Trophoblast cell (in vitro differentiated cells and primary cell): Measurements from ENCODE around the gene HS6ST2.

ENCODE experiments used
- DNase-seq, 2 donors: peaks; one replicate each; pipeline ENCODE4 v3.0.0-alpha.2; 2016
- H2AFZ ChIP-seq: 2 replicates; pipeline ENCODE4 v1.6.1; 2013; ENCODE audit warnings: low read length, moderate library complexity, mild to moderate bottlenecking; ENCODE audit not compliant: insufficient read depth, poor library complexity
- H2AK5ac ChIP-seq: 2 replicates; pipeline ENCODE4 v1.6.1; 2013; ENCODE audit warnings: mild to moderate bottlenecking, low read length
- H2BK120ac ChIP-seq: 2 replicates; pipeline ENCODE4 v1.6.1; 2013; ENCODE audit warnings: low read length, mild to moderate bottlenecking, moderate library complexity; ENCODE audit not compliant: insufficient read depth, poor library complexity
- H2BK12ac ChIP-seq: 2 replicates; pipeline ENCODE4 v1.6.1; 2013; ENCODE audit warnings: mild to moderate bottlenecking, low read length, moderate library complexity
- H2BK5ac ChIP-seq: 2 replicates; pipeline ENCODE4 v1.6.1; 2013; ENCODE audit warnings: low read length, low read depth, moderate library complexity, mild to moderate bottlenecking; ENCODE audit not compliant: poor library complexity
- H3K14ac ChIP-seq: 2 replicates; pipeline ENCODE4 v1.6.1; 2013; ENCODE audit warnings: mild to moderate bottlenecking, low read length
- H3K18ac ChIP-seq: 2 replicates; pipeline ENCODE4 v1.6.1; 2013; ENCODE audit warnings: mild to moderate bottlenecking, low read length
- H3K23ac ChIP-seq: 2 replicates; pipeline ENCODE4 v1.6.1; 2013; ENCODE audit warnings: low read length
- H3K27ac ChIP-seq: 2 replicates; pipeline ENCODE4 v1.5.1; 2013; ENCODE audit warnings: low read depth, mild to moderate bottlenecking, inconsistent platforms, low read length, moderate library complexity
- H3K27me3 ChIP-seq: 2 replicates; pipeline ENCODE4 v1.6.1; 2013; ENCODE audit warnings: inconsistent platforms, mild to moderate bottlenecking, low read length, moderate library complexity; ENCODE audit not compliant: insufficient read depth
- H3K36me3 ChIP-seq, 2 experiments: 1 replicate in 1 of 2; 2 replicates in 1 of 2; pipeline ENCODE4 v1.6.1; 2013; ENCODE audit warnings: low read length in 2 of 2, mild to moderate bottlenecking in 2 of 2, moderate library complexity in 1 of 2; ENCODE audit not compliant: insufficient read depth in 2 of 2, control insufficient read depth in 1 of 2
- H3K4ac ChIP-seq: 2 replicates; pipeline ENCODE4 v1.6.1; 2013; ENCODE audit warnings: low read depth, mild to moderate bottlenecking, low read length, moderate library complexity
- H3K4me1 ChIP-seq, 2 experiments: 1 replicate in 1 of 2; 2 replicates in 1 of 2; pipeline ENCODE4 v1.6.1; 2013; ENCODE audit warnings: low read length in 2 of 2, mild to moderate bottlenecking in 2 of 2, moderate library complexity in 1 of 2; ENCODE audit not compliant: insufficient read depth in 2 of 2, control insufficient read depth in 1 of 2
- H3K4me2 ChIP-seq: 2 replicates; pipeline ENCODE4 v1.6.1; 2013; ENCODE audit warnings: inconsistent platforms, mild to moderate bottlenecking, low read length, moderate library complexity
- H3K4me3 ChIP-seq: 2 replicates; pipeline ENCODE4 v1.5.1; 2013; ENCODE audit warnings: mild to moderate bottlenecking, low read depth, low read length, inconsistent platforms
- H3K79me1 ChIP-seq: one replicate; pipeline ENCODE4 v1.6.1; 2013; ENCODE audit warnings: low read length
- H3K79me2 ChIP-seq: 2 replicates; pipeline ENCODE4 v1.6.1; 2013; ENCODE audit warnings: low read length, mild to moderate bottlenecking; ENCODE audit not compliant: control insufficient read depth, insufficient read depth, poor library complexity
- H3K9ac ChIP-seq: 2 replicates; pipeline ENCODE4 v1.6.1; 2013; ENCODE audit warnings: mild to moderate bottlenecking, low read length
- H3K9me3 ChIP-seq: 2 replicates; pipeline ENCODE4 v1.6.1; 2013; ENCODE audit warnings: low read depth, mild to moderate bottlenecking, control low read depth, inconsistent platforms, low read length; ENCODE audit not compliant: insufficient read depth
- H4K12ac ChIP-seq: 2 replicates; pipeline ENCODE4 v1.6.1; 2013; ENCODE audit warnings: low read depth, mild to moderate bottlenecking, low read length, moderate library complexity
- H4K8ac ChIP-seq: 2 replicates; pipeline ENCODE4 v1.6.1; 2013; ENCODE audit warnings: low read depth, mild to moderate bottlenecking, low read length, moderate library complexity
- H4K91ac ChIP-seq: one replicate; pipeline ENCODE4 v1.6.1; 2013; ENCODE audit warnings: low read depth, mild to moderate bottlenecking, low read length, moderate library complexity
- WGBS: extraction: QIAGEN DNeasy Blood & Tissue Kit; methylation state at CpG from one replicate; pipeline ENCODE4 v1.1.7; 2013; ENCODE audit warnings: missing lambda C conversion rate; ENCODE audit not compliant: insufficient read length, insufficient coverage; ENCODE audit errors: extremely low coverage; 5-methylcytosine and 5-hydroxymethylcytosine counted together

The HS6ST2 gene

DNA sequence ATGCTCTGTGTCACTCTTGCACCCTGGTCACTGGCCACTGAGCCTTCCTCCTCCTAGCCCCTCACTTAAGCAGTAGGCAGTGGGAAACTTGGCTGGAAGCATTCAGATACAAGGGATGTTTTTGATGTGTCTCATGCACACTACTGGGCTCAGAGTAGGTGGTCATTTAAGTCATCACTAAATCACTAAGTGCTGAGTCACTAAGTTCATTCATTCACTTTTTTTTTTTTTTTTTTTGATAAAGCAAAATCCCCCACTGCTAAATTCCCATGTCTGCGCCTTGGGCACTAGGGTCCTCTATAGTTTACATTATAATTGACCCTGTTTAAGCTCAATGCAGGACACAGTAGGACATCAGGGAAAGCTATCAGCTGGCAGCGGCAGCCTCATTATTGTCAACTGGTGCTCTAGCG is 287.2 kb downstream of the HS6ST2 start:
- H2BK5ac ChIP-seq: no peak overlapping the region
- no peak overlapping the region for H2BK120ac ChIP-seq
- whole genome bisulfite sequencing: no CpG with 5 or more reads among the region's 3 CpGs
- no peak overlapping the region for H3K18ac ChIP-seq
- no peak overlapping the region for H4K8ac ChIP-seq
- peaks cover 2 to 3% of the 10 kb centered on the region in 2 experiments for H3K4me1 ChIP-seq
- no peaks in the 10 kb centered on the region for H3K36me3 ChIP-seq
- no peaks in the 10 kb centered on the region for H3K27me3 ChIP-seq
- no peaks in the 10 kb centered on the region for H3K79me2 ChIP-seq
- H4K91ac ChIP-seq: no peak overlapping the region
- no peak overlapping the region for H3K4ac ChIP-seq
- no peak overlapping the region for H3K27ac ChIP-seq
- no peaks in the 10 kb centered on the region for H3K79me1 ChIP-seq
- no peak overlapping the region for H4K12ac ChIP-seq
- H2AFZ ChIP-seq: no peak overlapping the region
- H3K4me2 ChIP-seq: no peak overlapping the region
- no peak for DNase-seq
- no peak overlapping the region for H3K23ac ChIP-seq
- H3K9me3 ChIP-seq: no peaks in the 10 kb centered on the region
- no peak overlapping the region for H2BK12ac ChIP-seq
- H3K4me3 ChIP-seq: no peak overlapping the region
- no peak overlapping the region for H3K9ac ChIP-seq
- no peak overlapping the region for H2AK5ac ChIP-seq
- no peak overlapping the region for H3K14ac ChIP-seq

- Histone ChIP-seq H4K91ac (no peak overlapping the region), H3K27me3 (no peaks in the 10 kb centered on the region), H3K4me1 (peaks cover 2 to 3% of the 10 kb centered on the region in 2 experiments), H3K79me1 (no peaks in the 10 kb centered on the region), H3K18ac (no peak overlapping the region), H3K14ac (no peak overlapping the region), H3K4me3 (no peak overlapping the region), H3K9ac (no peak overlapping the region), H2AK5ac (no peak overlapping the region), H2BK12ac (no peak overlapping the region), H2BK5ac (no peak overlapping the region), H2AFZ (no peak overlapping the region), H3K27ac (no peak overlapping the region), H3K9me3 (no peaks in the 10 kb centered on the region), H4K8ac (no peak overlapping the region), H3K79me2 (no peaks in the 10 kb centered on the region), H2BK120ac (no peak overlapping the region), H3K4ac (no peak overlapping the region), H3K23ac (no peak overlapping the region), H3K36me3 (no peaks in the 10 kb centered on the region), H3K4me2 (no peak overlapping the region), H4K12ac (no peak overlapping the region)
- WGBS: no CpG with 5 or more reads among the region's 4 CpGs
- DNase-seq: no peak
Observed at GRCh38 chrX:132669142-132669541, 289.3 kb downstream of the HS6ST2 start.

DNA sequence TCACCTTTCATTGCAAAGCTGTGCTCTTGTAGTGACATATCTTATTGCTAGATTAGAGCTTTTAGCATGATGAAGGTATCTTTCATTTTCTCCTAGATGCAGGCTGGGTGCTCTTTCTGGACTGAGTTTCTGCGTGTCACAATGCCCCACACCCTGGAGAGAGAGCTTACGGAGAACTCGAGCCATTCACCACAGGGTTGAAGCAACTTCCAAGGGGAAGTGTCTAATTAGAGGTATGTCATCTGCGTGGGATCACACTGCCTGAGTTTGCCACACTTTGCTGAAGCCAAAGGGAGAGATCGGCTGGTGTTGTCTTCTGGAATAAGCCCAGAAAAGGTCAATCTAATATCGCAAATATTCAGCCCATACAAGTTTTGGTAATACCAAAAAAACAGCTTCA is 290.3 kb downstream of the HS6ST2 start:
- H3K9me3 ChIP-seq: no peaks in the 10 kb centered on the region
- no peak overlapping the region for H3K4me2 ChIP-seq
- no peak overlapping the region for H2BK12ac ChIP-seq
- no peaks in the 10 kb centered on the region for H3K79me2 ChIP-seq
- H3K23ac ChIP-seq: no peak overlapping the region
- no peak overlapping the region for H3K4ac ChIP-seq
- H4K8ac ChIP-seq: no peak overlapping the region
- no peak overlapping the region for H3K9ac ChIP-seq
- no peak overlapping the region for H2AFZ ChIP-seq
- no peak overlapping the region for H3K4me3 ChIP-seq
- no peaks in the 10 kb centered on the region for H3K27me3 ChIP-seq
- no peak overlapping the region for H3K27ac ChIP-seq
- no peak overlapping the region for H2AK5ac ChIP-seq
- no peaks in the 10 kb centered on the region for H3K36me3 ChIP-seq
- H3K4me1 ChIP-seq: peaks cover 2 to 3% of the 10 kb centered on the region in 2 experiments
- DNase-seq: no peak
- no peak overlapping the region for H3K18ac ChIP-seq
- no peak overlapping the region for H2BK120ac ChIP-seq
- no peak overlapping the region for H2BK5ac ChIP-seq
- no CpG with 5 or more reads among the region's 6 CpGs for WGBS
- H4K12ac ChIP-seq: no peak overlapping the region
- no peak overlapping the region for H3K14ac ChIP-seq
- H3K79me1 ChIP-seq: no peaks in the 10 kb centered on the region
- H4K91ac ChIP-seq: no peak overlapping the region

DNA sequence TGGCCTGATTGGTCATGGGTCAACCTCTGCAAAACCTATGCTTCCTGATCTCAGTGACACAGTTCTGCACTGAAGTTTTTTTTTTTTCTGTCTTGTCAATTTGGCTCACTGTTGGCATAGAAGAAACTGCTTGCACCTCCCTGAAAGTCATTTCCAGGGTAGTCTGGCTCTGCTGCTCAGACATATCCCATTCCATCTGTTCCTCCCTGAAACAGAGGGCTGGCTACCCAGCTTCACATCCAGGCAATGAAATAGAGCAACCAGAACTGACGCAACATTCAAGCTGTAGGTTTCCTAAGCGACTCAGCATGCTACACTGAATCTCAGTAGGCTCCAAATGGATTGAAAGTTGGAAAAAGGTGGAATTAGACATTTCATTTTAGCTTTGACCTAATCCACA is 292.8 kb downstream of the HS6ST2 start:
- no peaks in the 10 kb centered on the region for H3K79me2 ChIP-seq
- no peak for DNase-seq
- no peaks in the 10 kb centered on the region for H3K9me3 ChIP-seq
- H3K9ac ChIP-seq: no peak overlapping the region
- H3K4me1 ChIP-seq: peaks cover 2 to 3% of the 10 kb centered on the region in 2 experiments
- no peak overlapping the region for H3K4me3 ChIP-seq
- H3K27ac ChIP-seq: no peak overlapping the region
- no peak overlapping the region for H3K4me2 ChIP-seq
- H2BK5ac ChIP-seq: no peak overlapping the region
- H2AK5ac ChIP-seq: no peak overlapping the region
- WGBS: no CpG with 5 or more reads among the region's 2 CpGs
- H3K4ac ChIP-seq: no peak overlapping the region
- H3K36me3 ChIP-seq: no peaks in the 10 kb centered on the region
- no peak overlapping the region for H2BK12ac ChIP-seq
- H3K14ac ChIP-seq: no peak overlapping the region
- no peaks in the 10 kb centered on the region for H3K79me1 ChIP-seq
- no peak overlapping the region for H2AFZ ChIP-seq
- H3K23ac ChIP-seq: no peak overlapping the region
- no peak overlapping the region for H4K12ac ChIP-seq
- no peak overlapping the region for H3K18ac ChIP-seq
- no peaks in the 10 kb centered on the region for H3K27me3 ChIP-seq
- H4K91ac ChIP-seq: no peak overlapping the region
- no peak overlapping the region for H2BK120ac ChIP-seq
- no peak overlapping the region for H4K8ac ChIP-seq
